BJ (cell line): ENCODE data around the gene SINHCAF. TPM values are rescaled to one million over a fixed set of nuclear protein-coding genes. Genes with fewer than 3 reads are reported as not detected.
"Not testable (repeated sequence)": the region's sequence is repeated elsewhere in the genome, so short reads cannot be mapped to it uniquely, and the experiment has no call there.

Experiments used
- CTCF ChIA-PET: fragments of 350-600 bp; formaldehyde crosslinking; extraction: SDS; loops from one replicate; lab custom pipeline; 2021; ENCODE audit warnings: antibody characterized with exemption, inconsistent platforms; lab: Yijun Ruan, JAX
- POLR2A ChIA-PET: fragments of 300-600 bp; sonication (Branson Sonifier 250); formaldehyde crosslinking; extraction: SDS; loops from one replicate; lab custom pipeline; 2021; ENCODE audit warnings: antibody characterized with exemption; lab: Charles Lee
- DNase-seq: peaks from one replicate; pipeline ENCODE4 v3.0.0-alpha.2; 2011; ENCODE audit warnings: low read depth
- H3K27me3 ChIP-seq: 2 replicates; pipeline ENCODE4 v1.6.0; 2011; ENCODE audit warnings: low read length; ENCODE audit not compliant: control insufficient read depth, insufficient read depth
- H3K36me3 ChIP-seq: 2 replicates; pipeline ENCODE4 v1.5.1; 2011; ENCODE audit warnings: low read length; ENCODE audit not compliant: control insufficient read depth, insufficient read depth
- H3K4me3 ChIP-seq: 2 replicates; pipeline ENCODE4 v1.5.1; 2011; ENCODE audit warnings: low read depth, mild to moderate bottlenecking, control low read depth, low read length
- polyA plus RNA-seq: library from polyadenylated mRNA; depleted of rRNA; stranded (reverse); fragments of >200 nt; gene quantifications from 2 replicates; pipeline ENCODE4 v1.2.3, GENCODE V29; 2011
- TF ChIP-seq, protein P1 (sequence below): IDR thresholded peaks from 2 replicates; pipeline ENCODE4 v1.5.1; 2011; ENCODE audit warnings: low read depth, mild to moderate bottlenecking, control low read depth, inconsistent platforms, low read length, moderate library complexity; ENCODE audit not compliant: insufficient read depth

The SINHCAF gene
- polyA plus RNA-seq, 1 experiment, result 6.6 TPM

DNA sequence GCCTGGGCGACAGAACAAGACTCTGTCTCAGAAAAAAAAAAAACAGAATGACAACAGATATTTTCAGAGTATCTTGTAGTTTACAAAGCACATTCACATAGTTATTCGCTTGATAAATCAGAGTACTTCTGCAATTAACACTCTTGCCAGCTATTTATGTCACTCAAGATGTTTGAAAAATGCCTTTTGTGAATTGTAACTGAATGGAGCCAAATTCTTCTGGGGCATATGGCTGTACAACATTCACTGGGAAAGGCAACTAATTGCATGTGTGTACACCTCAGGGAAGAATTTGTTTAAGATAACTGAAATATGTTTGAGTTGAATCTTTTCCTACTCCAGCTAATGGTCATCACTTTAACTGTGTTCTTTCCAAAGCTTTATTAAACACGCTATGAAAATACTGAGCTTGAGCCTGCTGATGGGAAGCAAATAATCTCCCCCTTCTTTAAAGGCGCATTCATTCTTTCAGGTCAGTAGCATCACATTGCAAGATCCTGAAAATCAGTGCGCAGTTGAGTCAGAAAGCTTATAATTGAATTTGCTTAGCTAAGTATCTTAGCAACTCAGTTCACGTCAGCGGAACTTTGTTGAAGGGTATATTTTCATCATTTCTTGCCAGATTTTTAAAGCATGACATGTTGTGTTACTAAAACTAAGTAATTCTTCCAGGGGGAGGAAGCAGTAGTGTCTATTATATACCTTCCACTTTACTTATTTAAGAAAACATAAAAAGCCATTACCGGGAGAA, 66.6 kb downstream of the SINHCAF start:
- POLR2A ChIA-PET, result no interaction called here
- CTCF ChIA-PET, result interaction anchor here (0.9 to 8.3 kb wide), 2 partner anchors 8 to 12 kb away, joined by 3 to 55 read pairs; no protein-coding TSS in a partner anchor
- Histone ChIP-seq H3K27me3 (no peaks in the 10 kb centered on the region), H3K4me3 (no peak overlapping the region), H3K36me3 (no peaks in the 10 kb centered on the region)
- TF ChIP-seq, protein P1, sequence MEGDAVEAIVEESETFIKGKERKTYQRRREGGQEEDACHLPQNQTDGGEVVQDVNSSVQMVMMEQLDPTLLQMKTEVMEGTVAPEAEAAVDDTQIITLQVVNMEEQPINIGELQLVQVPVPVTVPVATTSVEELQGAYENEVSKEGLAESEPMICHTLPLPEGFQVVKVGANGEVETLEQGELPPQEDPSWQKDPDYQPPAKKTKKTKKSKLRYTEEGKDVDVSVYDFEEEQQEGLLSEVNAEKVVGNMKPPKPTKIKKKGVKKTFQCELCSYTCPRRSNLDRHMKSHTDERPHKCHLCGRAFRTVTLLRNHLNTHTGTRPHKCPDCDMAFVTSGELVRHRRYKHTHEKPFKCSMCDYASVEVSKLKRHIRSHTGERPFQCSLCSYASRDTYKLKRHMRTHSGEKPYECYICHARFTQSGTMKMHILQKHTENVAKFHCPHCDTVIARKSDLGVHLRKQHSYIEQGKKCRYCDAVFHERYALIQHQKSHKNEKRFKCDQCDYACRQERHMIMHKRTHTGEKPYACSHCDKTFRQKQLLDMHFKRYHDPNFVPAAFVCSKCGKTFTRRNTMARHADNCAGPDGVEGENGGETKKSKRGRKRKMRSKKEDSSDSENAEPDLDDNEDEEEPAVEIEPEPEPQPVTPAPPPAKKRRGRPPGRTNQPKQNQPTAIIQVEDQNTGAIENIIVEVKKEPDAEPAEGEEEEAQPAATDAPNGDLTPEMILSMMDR, result no peak
- no peak for DNase-seq

DNA sequence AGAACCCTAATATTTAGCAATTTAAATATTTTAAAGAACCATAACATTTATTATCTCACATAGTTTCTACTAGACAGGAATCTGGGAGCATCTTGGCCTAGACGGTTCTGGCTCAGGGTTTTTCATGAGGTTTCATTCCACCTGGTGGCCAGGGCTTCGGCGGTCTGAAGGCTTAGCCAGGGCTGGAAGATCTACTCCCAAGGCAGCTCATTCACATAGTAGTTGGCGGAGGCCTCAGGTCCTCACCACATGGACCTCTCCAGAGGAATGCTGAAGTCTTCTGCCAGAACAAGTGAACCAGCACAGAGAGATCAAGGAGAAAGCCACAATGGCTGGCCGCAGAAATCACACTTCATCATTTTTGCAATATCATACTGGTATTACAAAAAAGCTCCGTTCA, 68.2 kb downstream of the SINHCAF start:
- ChIA-PET CTCF (interaction anchor here (1.5 to 8.3 kb wide), 2 partner anchors 14 to 23 kb away, joined by 4 to 55 read pairs; no protein-coding TSS in a partner anchor), POLR2A (no interaction called here)
- TF ChIP-seq, protein P1, result no peak
- Histone ChIP-seq H3K27me3 (no peaks in the 10 kb centered on the region), H3K4me3 (no peak overlapping the region), H3K36me3 (no peaks in the 10 kb centered on the region)
- DNase-seq, result no peak

DNA sequence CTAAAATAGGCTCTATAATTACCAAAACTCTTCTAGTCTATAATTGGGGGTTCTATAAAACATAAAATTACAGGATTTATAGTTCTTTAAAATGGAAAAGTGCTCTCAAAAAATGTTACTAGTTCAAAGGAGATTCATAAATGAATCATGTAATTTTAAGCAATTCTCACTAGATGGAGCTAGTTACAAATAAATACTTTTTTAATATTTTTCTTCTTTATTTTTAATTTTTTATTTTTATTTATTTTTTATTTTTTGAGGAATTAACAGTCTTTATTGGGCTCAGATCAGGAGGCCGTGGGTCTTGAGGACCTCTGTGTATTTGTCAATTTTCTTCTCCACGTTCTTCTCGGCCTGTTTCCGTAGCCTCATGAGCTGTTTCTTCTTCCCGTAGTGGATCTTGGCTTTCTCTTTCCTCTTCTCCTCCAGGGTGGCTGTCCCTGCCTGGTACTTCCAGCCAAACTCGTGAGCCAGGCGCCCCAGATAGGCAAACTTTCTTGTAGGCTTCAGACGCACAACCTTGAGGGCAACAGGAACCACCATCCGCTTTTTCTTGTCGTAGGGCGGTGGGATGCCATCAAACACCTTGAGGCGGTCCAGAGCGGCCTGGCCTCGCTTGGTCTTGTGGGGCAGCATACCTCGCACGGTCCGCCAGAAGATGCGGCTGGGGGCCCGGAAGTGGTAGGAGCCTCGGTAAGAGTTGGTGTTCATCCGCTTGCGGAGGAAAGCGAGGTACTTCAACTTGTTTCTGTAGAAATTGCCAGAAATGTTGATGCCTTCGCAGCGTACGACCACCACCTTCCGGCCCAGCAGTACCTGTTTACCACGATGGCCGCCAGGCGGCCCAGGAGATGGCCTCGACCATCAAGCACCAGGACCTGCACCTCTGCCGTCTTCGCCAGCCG, 74.0 kb downstream of the SINHCAF start:
- H3K36me3 ChIP-seq, DNase-seq, H3K27me3 ChIP-seq, H3K4me3 ChIP-seq: not testable (repeated sequence)
- POLR2A ChIA-PET, result interaction anchor here (0.6 kb wide), 1 partner anchor 523 kb away, joined by 5 read pairs; no protein-coding TSS in a partner anchor
- TF ChIP-seq, protein P1, result peak; percentile 7; the same call in 1 of the 2 replicates
- CTCF ChIA-PET, result interaction anchor here (0.8 to 3.4 kb wide), 17 partner anchors 7 to 395 kb away, joined by 3 to 35 read pairs (median 4); no protein-coding TSS in a partner anchor

DNA sequence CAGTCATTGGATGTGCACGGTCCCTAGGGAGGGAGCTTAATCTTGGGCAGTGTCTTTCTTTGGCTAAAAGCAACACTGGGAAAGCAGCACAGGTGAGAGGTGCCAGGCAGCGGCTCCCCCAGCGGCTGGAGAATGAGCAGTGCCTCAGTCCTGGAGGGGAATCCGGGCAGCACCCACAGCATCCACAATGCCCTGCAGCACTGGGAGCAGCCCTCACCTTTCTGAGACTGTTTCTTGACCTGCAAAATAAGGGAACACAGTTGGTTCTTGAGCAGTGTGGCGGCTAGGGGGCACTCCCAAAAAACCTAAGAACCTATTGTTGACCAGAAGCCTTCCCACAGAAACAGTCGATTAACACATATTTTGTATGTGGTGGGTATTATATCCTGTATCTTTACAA, 75.8 kb downstream of the SINHCAF start:
- TF ChIP-seq, protein P1, result no peak
- no peaks in the 10 kb centered on the region for H3K36me3 ChIP-seq
- ChIA-PET CTCF (interaction anchor here (2.0 to 3.4 kb wide), 3 partner anchors 12 to 22 kb away, joined by 4 to 35 read pairs (median 12); no protein-coding TSS in a partner anchor), POLR2A (no interaction called here)
- H3K4me3 ChIP-seq, result no peak overlapping the region
- DNase-seq, result no peak
- H3K27me3 ChIP-seq, result no peaks in the 10 kb centered on the region
